IMR-90 (cell line): ENCODE results near the gene LSM12. TPM values are rescaled to one million over a fixed set of nuclear protein-coding genes. Genes with fewer than 3 reads are reported as not detected.

Source experiments
- ATAC-seq: fragments of 200-7000 bp; cut with Tn5 transposase; 2 replicates; pipeline ENCODE4 v1.9.1; 2020; ENCODE audit warnings: low read depth, mild to moderate bottlenecking, moderate library complexity
- BruUV-seq: library from RNA; stranded (reverse); fragments of 400-500 nt; replicated peaks from 2 replicates; lab custom pipeline; 2021; lab: Mats Ljungman, UMichigan
- CTCF ChIA-PET: fragments of 300-600 bp; formaldehyde crosslinking; extraction: SDS; loops from one replicate; lab custom pipeline; 2021; ENCODE audit warnings: antibody characterized with exemption; lab: Yijun Ruan, JAX
- POLR2A ChIA-PET: fragments of 300-600 bp; sonication (Branson Sonifier 250); formaldehyde crosslinking; loops from one replicate; lab custom pipeline; 2022; ENCODE audit warnings: antibody characterized with exemption; ENCODE audit not compliant: unreplicated experiment; lab: Charles Lee
- DNase-seq: peaks from one replicate; pipeline ENCODE4 v3.0.0; 2013
- H2AFZ ChIP-seq: replicated peaks from 2 replicates; pipeline ENCODE3; 2013; ENCODE audit warnings: low read length, mild to moderate bottlenecking; ENCODE audit not compliant: poor library complexity
- H2AK5ac ChIP-seq: 2 replicates; pipeline ENCODE4 v1.6.1; 2013; ENCODE audit warnings: low read depth, low read length, inconsistent platforms
- H2AK9ac ChIP-seq: replicated peaks from 2 replicates; pipeline ENCODE3; 2013; ENCODE audit warnings: mild to moderate bottlenecking, low read depth, low read length, moderate library complexity; ENCODE audit not compliant: poor library complexity
- H2BK120ac ChIP-seq: 2 replicates; pipeline ENCODE4 v1.6.1; 2013; ENCODE audit warnings: low read depth, low read length, inconsistent platforms
- H2BK15ac ChIP-seq: 3 replicates; pipeline ENCODE4 v1.6.1; 2013; ENCODE audit warnings: low read depth, low read length, inconsistent platforms
- H2BK20ac ChIP-seq: 2 replicates; pipeline ENCODE4 v1.6.1; 2013; ENCODE audit warnings: low read depth, mild to moderate bottlenecking, inconsistent platforms, low read length, moderate library complexity
- H2BK5ac ChIP-seq: 2 replicates; pipeline ENCODE4 v1.6.1; 2013; ENCODE audit warnings: mild to moderate bottlenecking, low read depth, low read length, inconsistent platforms; ENCODE audit not compliant: poor library complexity, severe bottlenecking
- H3K14ac ChIP-seq: replicated peaks from 2 replicates; pipeline ENCODE4 v1.6.1; 2013; ENCODE audit warnings: low read depth, low read length, inconsistent platforms
- H3K18ac ChIP-seq: 2 replicates; pipeline ENCODE4 v1.6.1; 2013; ENCODE audit warnings: low read depth, low read length, control low read depth
- H3K23ac ChIP-seq: 2 replicates; pipeline ENCODE4 v1.6.1; 2013; ENCODE audit warnings: low read depth, low read length, inconsistent platforms
- H3K27ac ChIP-seq: 2 replicates; pipeline ENCODE4 v1.5.1; 2013; ENCODE audit warnings: mild to moderate bottlenecking, control low read depth, low read length; ENCODE audit not compliant: insufficient read depth
- H3K27me3 ChIP-seq: 2 replicates; pipeline ENCODE4 v1.6.1; 2013; ENCODE audit warnings: low read length; ENCODE audit not compliant: control insufficient read depth, insufficient read depth
- H3K36me3 ChIP-seq: 2 replicates; pipeline ENCODE4 v1.6.1; 2013; ENCODE audit warnings: low read length, mixed read lengths; ENCODE audit not compliant: control insufficient read depth, insufficient read depth
- H3K4ac ChIP-seq: 2 replicates; pipeline ENCODE4 v1.6.1; 2013; ENCODE audit warnings: low read depth, low read length, inconsistent platforms
- H3K4me1 ChIP-seq: 2 replicates; pipeline ENCODE4 v1.6.1; 2013; ENCODE audit warnings: low read length, mixed read lengths; ENCODE audit not compliant: control insufficient read depth, insufficient read depth
- H3K4me2 ChIP-seq: 2 replicates; pipeline ENCODE4 v1.6.1; 2013; ENCODE audit warnings: low read depth, mild to moderate bottlenecking, control low read depth, low read length, moderate library complexity
- H3K4me3 ChIP-seq: 2 replicates; pipeline ENCODE4 v1.5.1; 2013; ENCODE audit warnings: low read depth, mild to moderate bottlenecking, control low read depth, low read length, moderate library complexity; ENCODE audit not compliant: insufficient read depth
- H3K56ac ChIP-seq: 2 replicates; pipeline ENCODE4 v1.6.1; 2013; ENCODE audit warnings: low read length, inconsistent platforms; ENCODE audit not compliant: insufficient read depth; ENCODE audit errors: extremely low read depth
- H3K79me1 ChIP-seq, 2 experiments: 2 replicates each; pipeline ENCODE4 v1.6.1; 2013; ENCODE audit warnings: low read length in 2 of 2, inconsistent platforms in 1 of 2, low read depth in 1 of 2
- H3K9ac ChIP-seq: 2 replicates; pipeline ENCODE4 v1.6.1; 2013; ENCODE audit warnings: low read depth, low read length, control low read depth
- H3K9me1 ChIP-seq: 2 replicates; pipeline ENCODE4 v1.6.1; 2013; ENCODE audit warnings: low read length, inconsistent platforms; ENCODE audit not compliant: insufficient read depth
- H3K9me3 ChIP-seq: 2 replicates; pipeline ENCODE4 v1.6.1; 2013; ENCODE audit warnings: low read length; ENCODE audit not compliant: control insufficient read depth, insufficient read depth
- H4K20me1 ChIP-seq: 2 replicates; pipeline ENCODE4 v1.6.1; 2013; ENCODE audit warnings: low read length, inconsistent platforms; ENCODE audit not compliant: insufficient read depth
- H4K5ac ChIP-seq: 2 replicates; pipeline ENCODE4 v1.6.1; 2013; ENCODE audit warnings: mild to moderate bottlenecking, low read depth, low read length, control low read depth
- H4K8ac ChIP-seq, 2 experiments: 2 replicates each; pipeline ENCODE4 v1.6.1; 2013; ENCODE audit warnings: low read depth in 2 of 2, low read length in 2 of 2, control low read depth in 1 of 2, inconsistent platforms in 1 of 2
- H4K91ac ChIP-seq: 2 replicates; pipeline ENCODE4 v1.6.1; 2013; ENCODE audit warnings: low read depth, low read length, inconsistent platforms; ENCODE audit not compliant: insufficient read depth
- CHD1 ChIP-seq: IDR thresholded peaks from 2 replicates; pipeline ENCODE4 v1.6.1; 2012; ENCODE audit warnings: low read depth, low read length, improper control_type of control experiment
- FOS ChIP-seq: fragments of 150-350 bp; IDR thresholded peaks from 2 replicates; pipeline ENCODE4 v1.6.1; 2016; ENCODE audit warnings: low read depth, low read length
- MAFK ChIP-seq: IDR thresholded peaks from 2 replicates; pipeline ENCODE4 v1.6.1; 2012; ENCODE audit warnings: low read depth, low read length, improper control_type of control experiment
- MAZ ChIP-seq: IDR thresholded peaks from 2 replicates; pipeline ENCODE4 v1.6.1; 2012; ENCODE audit warnings: low read depth, mild to moderate bottlenecking, low read length, improper control_type of control experiment, moderate library complexity, borderline replicate concordance
- MXI1 ChIP-seq: IDR thresholded peaks from 2 replicates; pipeline ENCODE4 v1.6.1; 2012; ENCODE audit warnings: low read depth, mild to moderate bottlenecking, low read length, moderate library complexity, borderline replicate concordance
- NFE2L2 ChIP-seq: fragments of 150-350 bp; IDR thresholded peaks from 2 replicates; pipeline ENCODE4 v1.6.1; 2016; ENCODE audit warnings: low read depth, mild to moderate bottlenecking, low read length
- POLR2A ChIP-seq: IDR thresholded peaks from 2 replicates; pipeline ENCODE4 v1.6.1; 2012; ENCODE audit warnings: mild to moderate bottlenecking, low read depth, low read length
- RAD21 ChIP-seq: IDR thresholded peaks from 2 replicates; pipeline ENCODE4 v1.6.1; 2012; ENCODE audit warnings: low read length, improper control_type of control experiment
- RCOR1 ChIP-seq: IDR thresholded peaks from 2 replicates; pipeline ENCODE4 v1.6.1; 2012; ENCODE audit warnings: mild to moderate bottlenecking, low read length, improper control_type of control experiment; ENCODE audit not compliant: insufficient replicate concordance
- RFX5 ChIP-seq: IDR thresholded peaks from 2 replicates; pipeline ENCODE4 v1.8.0; 2012; ENCODE audit warnings: low read depth, mild to moderate bottlenecking, low read length, moderate library complexity
- SMC3 ChIP-seq: fragments of 150-350 bp; IDR thresholded peaks from 2 replicates; pipeline ENCODE4 v1.6.1; 2016; ENCODE audit warnings: low read depth, mild to moderate bottlenecking, antibody characterized with exemption, low read length, moderate library complexity
- WGBS, 2 experiments: methylation state at CpG; one replicate each; pipeline versions ENCODE4 v1.1.5 to v1.1.7; 2013; ENCODE audit warnings: missing lambda C conversion rate in 2 of 2; ENCODE audit not compliant: insufficient read length in 1 of 2; ENCODE audit errors: extremely low coverage in 2 of 2; 5-methylcytosine and 5-hydroxymethylcytosine counted together
- dilution Hi-C: fragments of 300-500 bp; cut with HindIII; formaldehyde crosslinking; loops from one replicate; pipeline ENCODE4 v1.14.3; 2018; ENCODE audit warnings: low sequenced_read_pairs; ENCODE audit not compliant: unreplicated experiment
- in situ Hi-C: fragments of 300-500 bp; cut with MboI; formaldehyde crosslinking; loops from 3 replicates; pipeline ENCODE4 v1.14.3; 2019; ENCODE audit warnings: low sequenced_read_pairs, inconsistent platforms, mixed read lengths
- intact Hi-C: fragments of 100-400 bp; cut with micrococcal nuclease; formaldehyde crosslinking; loops from 2 replicates; pipeline ENCODE4 v1.10.0; 2022
- polyA plus RNA-seq, 3 experiments: library from polyadenylated mRNA; depleted of rRNA; stranded (reverse); fragments of >200 nt; gene quantifications; 2 replicates each; pipeline ENCODE4 v1.2.3, GENCODE V29; 2012; ENCODE audit warnings: low replicate concordance in 1 of 3
- total RNA-seq: library from RNA; depleted of rRNA; stranded (reverse); fragments of >200 nt; gene quantifications from 2 replicates; pipeline ENCODE4 v1.2.3, GENCODE V29; 2012
- TF ChIP-seq, protein P1 (sequence below): fragments of 150-350 bp; IDR thresholded peaks from 2 replicates; pipeline ENCODE4 v1.6.1; 2017; ENCODE audit warnings: mild to moderate bottlenecking, antibody characterized with exemption, low read length, low read depth
- TF ChIP-seq, protein P2 (sequence below): fragments of 150-350 bp; IDR thresholded peaks from 2 replicates; pipeline ENCODE4 v1.6.1; 2016; ENCODE audit warnings: low read depth, mild to moderate bottlenecking, low read length, moderate library complexity, borderline replicate concordance
- TF ChIP-seq, protein P3 (sequence below): conservative IDR thresholded peaks from 2 replicates; pipeline ENCODE4 v1.5.1; 2012; ENCODE audit warnings: mild to moderate bottlenecking, low read depth, low read length, improper control_type of control experiment

LSM12 gene
- total and polyA plus RNA-seq, 2 of the 4 experiments (the other 2 are of a cell fraction) = 38.0 to 41.0 TPM

DNA sequence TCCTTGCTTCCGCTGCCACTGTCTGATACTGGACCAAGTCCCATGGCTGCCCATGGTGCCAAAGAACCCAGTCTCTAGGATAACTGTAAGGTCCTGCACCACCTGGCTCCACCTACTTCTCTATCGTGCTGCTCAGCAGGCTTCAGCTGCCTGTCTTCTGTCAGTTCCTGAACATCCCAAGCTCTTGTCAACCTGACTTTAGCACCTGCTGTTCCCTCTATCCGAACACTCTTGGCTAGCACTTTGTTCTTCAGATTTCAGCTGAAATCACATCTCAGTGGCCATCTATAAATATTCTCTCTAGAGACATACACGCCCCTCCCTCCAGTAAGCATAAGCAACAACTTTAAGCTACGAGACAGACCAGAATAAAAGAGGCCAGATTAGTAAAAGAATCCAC, 36.7 kb downstream of the LSM12 start:
- H4K91ac ChIP-seq = no peak overlapping the region
- H3K36me3 ChIP-seq = peaks cover 28% of the 10 kb centered on the region
- H4K20me1 ChIP-seq = peaks cover 11% of the 10 kb centered on the region

More for the DNA sequence above, 36.7 kb downstream of the LSM12 start:
- Histone ChIP-seq H3K14ac (no peak overlapping the region), H2BK5ac (no peak overlapping the region), H3K9me1 (peaks cover 23% of the 10 kb centered on the region), H3K23ac (0 out of 2 replicates have a peak overlapping the region, but pooled peaks have one; percentile 29), H4K5ac (no peak overlapping the region), H3K27ac (no peak overlapping the region), H3K9me3 (no peaks in the 10 kb centered on the region), H3K18ac (no peak overlapping the region), H3K79me1 (peaks cover 17 to 43% of the 10 kb centered on the region in 2 experiments), H3K9ac (no peak overlapping the region), H3K4me3 (no peak overlapping the region), H2BK20ac (no peak overlapping the region), H2AFZ (no peak overlapping the region), H2AK9ac (no peak overlapping the region), H4K8ac (no peak overlapping the region), H3K4me2 (no peak overlapping the region), H2BK15ac (no peak overlapping the region), H2BK120ac (no peak overlapping the region), H3K4ac (no peak overlapping the region), H2AK5ac (no peak overlapping the region), H3K4me1 (no peaks in the 10 kb centered on the region), H3K56ac (no peak overlapping the region), H3K27me3 (no peaks in the 10 kb centered on the region)
- in situ Hi-C loops (no loop called here), dilution Hi-C loops (no loop called here), intact Hi-C loops (no loop called here)
- TF ChIP-seq MAZ (no peak), RFX5 (no peak), NFE2L2 (no peak), SMC3 (no peak), FOS (no peak), RAD21 (no peak), MAFK (no peak), POLR2A (no peak), MXI1 (no peak), CHD1 (no peak), RCOR1 (no peak)
- TF ChIP-seq, protein P1, sequence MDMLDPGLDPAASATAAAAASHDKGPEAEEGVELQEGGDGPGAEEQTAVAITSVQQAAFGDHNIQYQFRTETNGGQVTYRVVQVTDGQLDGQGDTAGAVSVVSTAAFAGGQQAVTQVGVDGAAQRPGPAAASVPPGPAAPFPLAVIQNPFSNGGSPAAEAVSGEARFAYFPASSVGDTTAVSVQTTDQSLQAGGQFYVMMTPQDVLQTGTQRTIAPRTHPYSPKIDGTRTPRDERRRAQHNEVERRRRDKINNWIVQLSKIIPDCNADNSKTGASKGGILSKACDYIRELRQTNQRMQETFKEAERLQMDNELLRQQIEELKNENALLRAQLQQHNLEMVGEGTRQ = no peak
- TF ChIP-seq, protein P2, sequence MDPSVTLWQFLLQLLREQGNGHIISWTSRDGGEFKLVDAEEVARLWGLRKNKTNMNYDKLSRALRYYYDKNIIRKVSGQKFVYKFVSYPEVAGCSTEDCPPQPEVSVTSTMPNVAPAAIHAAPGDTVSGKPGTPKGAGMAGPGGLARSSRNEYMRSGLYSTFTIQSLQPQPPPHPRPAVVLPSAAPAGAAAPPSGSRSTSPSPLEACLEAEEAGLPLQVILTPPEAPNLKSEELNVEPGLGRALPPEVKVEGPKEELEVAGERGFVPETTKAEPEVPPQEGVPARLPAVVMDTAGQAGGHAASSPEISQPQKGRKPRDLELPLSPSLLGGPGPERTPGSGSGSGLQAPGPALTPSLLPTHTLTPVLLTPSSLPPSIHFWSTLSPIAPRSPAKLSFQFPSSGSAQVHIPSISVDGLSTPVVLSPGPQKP = no peak
- TF ChIP-seq, protein P3, sequence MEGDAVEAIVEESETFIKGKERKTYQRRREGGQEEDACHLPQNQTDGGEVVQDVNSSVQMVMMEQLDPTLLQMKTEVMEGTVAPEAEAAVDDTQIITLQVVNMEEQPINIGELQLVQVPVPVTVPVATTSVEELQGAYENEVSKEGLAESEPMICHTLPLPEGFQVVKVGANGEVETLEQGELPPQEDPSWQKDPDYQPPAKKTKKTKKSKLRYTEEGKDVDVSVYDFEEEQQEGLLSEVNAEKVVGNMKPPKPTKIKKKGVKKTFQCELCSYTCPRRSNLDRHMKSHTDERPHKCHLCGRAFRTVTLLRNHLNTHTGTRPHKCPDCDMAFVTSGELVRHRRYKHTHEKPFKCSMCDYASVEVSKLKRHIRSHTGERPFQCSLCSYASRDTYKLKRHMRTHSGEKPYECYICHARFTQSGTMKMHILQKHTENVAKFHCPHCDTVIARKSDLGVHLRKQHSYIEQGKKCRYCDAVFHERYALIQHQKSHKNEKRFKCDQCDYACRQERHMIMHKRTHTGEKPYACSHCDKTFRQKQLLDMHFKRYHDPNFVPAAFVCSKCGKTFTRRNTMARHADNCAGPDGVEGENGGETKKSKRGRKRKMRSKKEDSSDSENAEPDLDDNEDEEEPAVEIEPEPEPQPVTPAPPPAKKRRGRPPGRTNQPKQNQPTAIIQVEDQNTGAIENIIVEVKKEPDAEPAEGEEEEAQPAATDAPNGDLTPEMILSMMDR = no peak
- DNase-seq (no peak), ATAC-seq (no peak)
- CTCF ChIA-PET = interaction anchor here (0.7 to 1.6 kb wide), 2 partner anchors 11 to 14 kb away, joined by 3 to 7 read pairs; no protein-coding TSS in a partner anchor
- no TSS peak for BruUV-seq
- POLR2A ChIA-PET = interaction anchor here (0.6 kb wide), 1 partner anchor 15 kb away, joined by 4 read pairs; the partner anchor contains the start of gene TMEM101
- WGBS, 2 experiments = 81% methylated on average over 3 of the region's 5 CpGs; no CpG with 5 or more reads in 1 of the 2 experiments
